Body of pancreas (tissue), 4 donors: ENCODE data around the gene MBD2.

Experiments used
- POLR2A ChIP-seq, 3 donors: fragments of 450-650 bp; IDR thresholded peaks; one replicate each; pipeline ENCODE4 v1.6.1; 2016; ENCODE audit warnings: antibody characterized with exemption in 3 of 3, mild to moderate bottlenecking in 2 of 3
- TF ChIP-seq, protein P1 (sequence below), 7 experiments: fragments of 450-650 bp in 4 of 7; fragments of 200-600 bp in 3 of 7; sonication (generic) in 3 of 7; IDR thresholded peaks; one replicate each; pipeline ENCODE4 v1.5.1; 2016 to 2019; ENCODE audit warnings: antibody characterized with exemption in 7 of 7

DNA sequence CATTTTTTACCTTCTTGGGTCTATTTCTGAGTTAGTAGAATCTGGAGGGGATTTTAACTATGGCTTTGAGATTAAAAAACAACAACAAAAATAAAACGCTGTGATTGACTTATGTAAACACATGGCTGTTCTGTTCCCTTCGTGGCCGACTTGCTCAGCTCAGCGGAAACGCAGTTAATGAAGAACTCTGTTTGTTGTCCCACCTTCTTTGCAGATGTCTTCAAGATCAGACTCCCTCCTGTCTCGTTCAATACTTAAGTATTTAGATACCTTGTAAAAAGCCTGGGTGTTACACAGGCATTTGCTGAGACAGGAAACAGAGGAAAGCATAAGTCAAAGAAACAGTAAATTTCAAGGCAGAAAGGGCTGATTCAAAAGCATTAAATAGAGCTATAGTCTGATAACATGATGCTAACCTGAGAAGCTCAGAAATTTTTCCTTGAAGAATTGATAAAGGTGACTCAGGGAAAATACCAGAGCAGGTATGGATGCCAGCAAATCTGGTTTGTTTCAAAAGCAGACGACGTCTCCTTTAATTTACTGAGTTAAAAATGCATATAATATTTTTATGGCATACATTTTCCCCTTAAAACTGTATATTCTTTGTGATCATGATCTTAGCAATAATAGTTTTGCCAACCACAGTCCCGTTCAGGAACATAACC, 23.2 kb upstream of the MBD2 start:
- TF ChIP-seq, protein P1, sequence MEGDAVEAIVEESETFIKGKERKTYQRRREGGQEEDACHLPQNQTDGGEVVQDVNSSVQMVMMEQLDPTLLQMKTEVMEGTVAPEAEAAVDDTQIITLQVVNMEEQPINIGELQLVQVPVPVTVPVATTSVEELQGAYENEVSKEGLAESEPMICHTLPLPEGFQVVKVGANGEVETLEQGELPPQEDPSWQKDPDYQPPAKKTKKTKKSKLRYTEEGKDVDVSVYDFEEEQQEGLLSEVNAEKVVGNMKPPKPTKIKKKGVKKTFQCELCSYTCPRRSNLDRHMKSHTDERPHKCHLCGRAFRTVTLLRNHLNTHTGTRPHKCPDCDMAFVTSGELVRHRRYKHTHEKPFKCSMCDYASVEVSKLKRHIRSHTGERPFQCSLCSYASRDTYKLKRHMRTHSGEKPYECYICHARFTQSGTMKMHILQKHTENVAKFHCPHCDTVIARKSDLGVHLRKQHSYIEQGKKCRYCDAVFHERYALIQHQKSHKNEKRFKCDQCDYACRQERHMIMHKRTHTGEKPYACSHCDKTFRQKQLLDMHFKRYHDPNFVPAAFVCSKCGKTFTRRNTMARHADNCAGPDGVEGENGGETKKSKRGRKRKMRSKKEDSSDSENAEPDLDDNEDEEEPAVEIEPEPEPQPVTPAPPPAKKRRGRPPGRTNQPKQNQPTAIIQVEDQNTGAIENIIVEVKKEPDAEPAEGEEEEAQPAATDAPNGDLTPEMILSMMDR (IDR thresholded peaks at IDR 0.05), result no peak
- no peak for TF ChIP-seq POLR2A (IDR thresholded peaks at IDR 0.05)
